Brain pericyte (primary cell): ENCODE results near the gene MAJIN.
"Not testable (repeated sequence)": the region's sequence is repeated elsewhere in the genome, so short reads cannot be mapped to it uniquely, and the experiment has no call there.

Source experiments
- DNase-seq: peaks from one replicate; pipeline ENCODE4 v3.0.0-alpha.2; 2012; ENCODE audit warnings: low read depth, low spot score

The MAJIN gene

GRCh38 chr11:64990222-64990923 lies 18.5 kb upstream of the MAJIN start:
- DNase-seq, result no peak

DNA sequence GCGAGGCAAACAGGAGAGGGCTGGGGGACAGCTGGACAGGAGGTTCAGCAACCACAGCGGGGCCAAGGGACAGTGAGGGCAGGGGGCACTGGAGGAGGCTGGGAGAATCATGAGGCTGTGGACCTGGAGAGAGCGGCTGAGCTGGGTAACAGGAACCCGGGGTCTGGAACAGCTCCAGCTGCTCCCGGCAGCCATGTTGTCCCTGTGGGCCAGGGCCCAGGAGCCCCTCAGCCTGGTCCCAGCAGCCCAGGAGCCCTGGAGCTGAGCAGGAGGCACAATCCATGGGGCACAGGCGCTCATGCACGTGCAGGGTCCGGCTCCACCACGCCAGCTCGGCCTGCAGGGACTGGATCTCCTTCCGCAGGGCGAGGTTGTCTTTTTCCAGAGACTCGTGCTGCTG lies 17.5 kb upstream of the MAJIN start:
- DNase-seq, result no peak

GRCh38 chr11:64987998-64988854 lies 16.3 kb upstream of the MAJIN start:
- DNase-seq, result no peak

DNA sequence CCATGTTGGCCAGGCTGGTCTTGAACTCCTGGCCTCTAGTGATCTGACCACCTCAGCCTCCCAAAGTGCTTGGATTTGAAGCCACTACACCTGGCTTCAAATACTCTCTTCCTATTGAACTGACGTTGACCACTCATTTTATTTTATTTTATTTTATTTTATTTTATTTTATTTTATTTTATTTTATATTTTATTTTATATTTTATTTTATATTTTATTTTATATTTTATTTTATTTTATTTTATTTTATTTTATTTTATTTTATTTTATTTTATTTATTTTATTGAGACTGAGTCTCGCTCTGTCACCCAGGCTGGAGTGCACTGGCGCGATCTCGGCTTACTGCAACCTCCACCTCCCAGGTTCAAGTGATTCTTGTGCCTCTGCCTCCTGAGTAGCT lies 11.4 kb upstream of the MAJIN start:
- not testable (repeated sequence) for DNase-seq

DNA sequence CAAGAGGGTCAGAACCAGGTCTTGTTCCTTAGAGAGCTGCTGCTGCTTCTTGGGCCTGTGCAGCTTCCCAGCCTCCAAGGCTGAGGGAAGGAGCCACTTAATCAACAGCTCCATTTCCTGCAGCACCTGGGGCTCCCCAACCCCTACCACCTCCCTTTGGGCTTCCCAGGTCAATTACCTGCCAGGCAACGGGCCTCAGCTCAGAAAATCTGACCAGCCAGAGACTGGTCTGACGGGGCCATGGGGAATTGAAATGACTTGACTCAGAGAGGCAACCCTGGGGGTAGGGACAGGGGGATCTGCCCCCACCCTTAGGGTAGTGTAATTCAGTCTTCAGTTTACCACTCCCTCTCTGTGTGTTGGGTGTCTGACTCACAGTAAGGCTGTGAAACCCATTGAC lies 4.7 kb upstream of the MAJIN start:
- no peak for DNase-seq

DNA sequence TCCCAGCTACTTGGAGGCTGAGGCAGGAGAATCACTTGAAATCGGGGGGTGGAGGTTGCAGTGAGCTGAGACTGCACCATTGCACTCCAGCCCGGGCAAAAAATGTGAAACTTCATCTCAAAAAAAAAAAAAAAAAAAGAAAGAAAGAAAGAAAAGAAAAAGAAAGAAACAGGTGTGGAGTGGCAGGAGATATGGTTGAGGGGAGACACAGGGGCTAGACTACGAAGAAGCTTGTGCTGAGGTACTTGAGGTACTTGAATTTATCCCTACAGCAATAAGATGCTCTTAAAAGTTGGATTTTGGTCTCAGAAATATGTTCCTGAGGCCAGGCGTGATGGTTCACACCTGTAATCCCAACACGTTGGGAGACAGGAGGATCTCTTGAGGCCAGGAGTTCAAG lies 2.2 kb upstream of the MAJIN start:
- no peak for DNase-seq

- no peak for DNase-seq
Measured at GRCh38 chr11:64970731-64971151, 1.2 kb downstream of the MAJIN start.

DNA sequence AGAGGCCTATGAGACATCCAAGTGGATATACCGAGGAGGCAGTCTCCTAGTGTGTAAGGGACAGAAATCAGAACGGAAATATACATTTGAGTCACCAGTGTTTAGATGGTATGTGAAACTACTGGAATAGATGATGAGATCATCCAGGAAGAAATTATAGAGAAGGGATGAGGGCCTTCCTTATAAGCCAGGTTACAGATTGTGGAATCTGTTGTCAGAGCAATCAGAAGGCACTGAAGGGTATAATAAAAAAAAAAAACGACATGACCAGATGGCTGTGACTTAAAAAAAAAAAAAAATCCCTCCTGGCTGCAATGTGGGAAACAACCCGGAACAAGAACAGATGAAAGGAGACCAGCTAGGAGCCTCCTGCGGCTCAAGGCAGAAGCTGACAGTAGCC lies 2.7 kb downstream of the MAJIN start:
- no peak for DNase-seq

DNA sequence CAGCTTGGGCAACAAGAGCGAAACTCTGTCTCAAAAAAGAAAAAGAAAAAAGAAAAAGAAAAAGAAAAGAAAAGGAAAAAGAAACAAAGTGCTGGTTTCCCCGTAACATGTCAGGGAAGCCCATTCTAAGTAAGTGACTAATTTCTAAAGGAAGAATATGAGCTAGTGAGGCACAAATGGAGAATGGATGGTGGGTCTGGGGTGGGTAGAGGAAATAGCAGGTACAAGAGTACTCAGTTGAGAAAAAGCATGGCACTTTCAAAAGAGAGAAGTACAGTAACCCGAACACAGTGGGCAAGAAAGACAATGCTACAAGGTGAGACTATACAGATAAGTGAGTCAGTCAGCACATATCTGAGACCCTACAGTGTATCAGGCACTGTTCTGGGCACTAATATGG lies 4.5 kb downstream of the MAJIN start:
- no peak for DNase-seq

DNA sequence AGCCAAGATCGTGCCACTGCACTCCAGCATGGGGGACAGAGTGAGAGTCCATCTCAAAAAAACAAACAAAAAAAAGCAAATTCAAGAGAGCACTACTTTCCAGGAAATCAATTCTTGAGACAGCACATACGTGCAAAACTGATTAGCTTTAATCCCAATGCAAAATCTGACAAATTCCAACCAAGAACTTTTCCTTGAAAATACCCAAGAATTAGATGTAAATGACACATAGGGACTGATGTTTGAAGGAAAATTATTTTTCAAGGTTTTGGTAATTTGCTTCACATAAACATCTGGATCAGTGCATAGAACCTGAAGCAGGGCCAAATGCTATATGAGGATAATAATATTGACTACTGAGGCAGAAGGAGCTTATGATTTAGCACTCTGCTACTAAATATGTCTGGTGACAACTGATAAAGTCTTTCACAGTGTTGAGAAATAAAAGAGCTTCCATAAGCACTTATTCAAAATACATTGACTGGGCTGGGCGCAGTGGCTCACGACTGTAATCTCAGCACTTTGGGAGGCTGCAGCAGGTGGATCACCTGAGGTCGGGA lies 8.8 kb downstream of the MAJIN start:
- no peak for DNase-seq

DNA sequence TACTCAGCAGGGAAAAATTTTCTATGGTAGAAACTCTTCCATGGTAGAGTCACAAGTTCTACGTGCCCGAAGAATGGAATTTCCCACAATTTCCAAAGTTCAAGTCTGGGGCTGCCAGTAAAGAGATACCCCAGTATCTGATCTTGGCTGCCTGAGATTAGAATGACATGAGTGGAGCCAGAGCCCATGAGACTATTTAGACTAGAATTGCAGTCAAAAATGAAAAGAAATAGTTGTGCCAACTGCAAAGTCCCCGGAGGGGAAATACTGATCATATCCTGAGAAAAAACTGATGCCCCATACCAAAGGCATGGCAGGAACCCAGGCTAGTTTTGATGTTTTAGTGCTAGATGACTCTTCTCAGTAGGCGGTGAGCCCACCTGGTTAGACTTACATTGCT lies 11.2 kb downstream of the MAJIN start:
- no peak for DNase-seq

DNA sequence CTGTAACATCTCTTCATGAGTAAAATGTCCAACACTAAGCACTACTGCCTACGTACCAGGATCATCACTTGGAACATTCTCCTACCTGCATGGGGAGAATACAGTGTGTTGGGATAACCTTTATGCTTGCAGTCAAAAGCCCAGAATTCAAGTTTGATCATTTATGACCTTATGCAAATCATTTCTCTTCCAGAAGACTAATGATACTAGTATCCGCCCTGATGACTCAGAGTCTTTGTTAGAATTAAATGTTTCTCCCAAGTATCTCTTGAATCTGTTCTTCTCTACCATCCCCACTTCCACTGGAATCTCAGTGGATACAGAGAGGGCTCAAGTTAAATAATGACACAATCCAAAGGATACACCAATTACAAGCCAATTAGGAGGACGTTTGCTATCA lies 12.4 kb downstream of the MAJIN start:
- no peak for DNase-seq

GRCh38 chr11:64954201-64954600 lies 17.7 kb downstream of the MAJIN start:
- DNase-seq, result no peak

- DNase-seq, result no peak
Measured at GRCh38 chr11:64951529-64951928, 20.4 kb downstream of the MAJIN start.

DNA sequence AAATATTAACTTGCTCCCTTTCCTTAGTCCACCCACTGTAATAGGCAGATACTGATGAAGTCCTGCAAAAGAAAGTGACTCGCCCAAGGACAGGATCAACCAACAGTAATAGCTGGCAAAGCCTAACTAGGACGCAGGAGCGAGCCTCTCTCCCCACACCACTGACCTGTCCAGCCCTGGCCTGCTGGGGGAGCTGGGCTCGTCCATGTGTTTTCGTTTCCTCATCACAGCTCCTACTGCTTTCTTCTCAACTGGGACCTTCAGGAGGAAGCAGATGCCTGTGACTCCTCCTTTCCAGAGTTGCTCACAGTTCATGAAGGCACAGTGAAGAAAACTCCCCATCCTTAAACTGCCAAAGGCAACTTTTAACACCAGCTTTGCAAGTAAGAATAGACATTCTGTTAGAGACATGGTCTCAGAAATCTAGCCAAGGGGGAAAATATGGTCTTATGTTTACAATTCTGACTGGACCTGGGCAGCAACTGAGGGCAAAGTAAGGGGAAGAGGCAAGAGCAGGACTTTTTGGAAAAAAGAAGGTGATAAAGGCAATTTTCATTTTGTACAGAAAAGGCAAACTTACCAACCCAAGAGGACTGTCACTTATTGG lies 24.6 kb downstream of the MAJIN start:
- DNase-seq, result no peak

- DNase-seq, result no peak
Measured at GRCh38 chr11:64936539-64936938, 35.4 kb downstream of the MAJIN start.

- no peak for DNase-seq
Measured at GRCh38 chr11:64935359-64936081, 36.4 kb downstream of the MAJIN start, which contains the start of gene GPHA2. TSS of gene GPHA2 (minus strand) at chr11:64935893. CDS start at chr11:64935460, 433 bp downstream.

GRCh38 chr11:64934682-64935358 lies 37.1 kb downstream of the MAJIN start:
- DNase-seq, result no peak

DNA sequence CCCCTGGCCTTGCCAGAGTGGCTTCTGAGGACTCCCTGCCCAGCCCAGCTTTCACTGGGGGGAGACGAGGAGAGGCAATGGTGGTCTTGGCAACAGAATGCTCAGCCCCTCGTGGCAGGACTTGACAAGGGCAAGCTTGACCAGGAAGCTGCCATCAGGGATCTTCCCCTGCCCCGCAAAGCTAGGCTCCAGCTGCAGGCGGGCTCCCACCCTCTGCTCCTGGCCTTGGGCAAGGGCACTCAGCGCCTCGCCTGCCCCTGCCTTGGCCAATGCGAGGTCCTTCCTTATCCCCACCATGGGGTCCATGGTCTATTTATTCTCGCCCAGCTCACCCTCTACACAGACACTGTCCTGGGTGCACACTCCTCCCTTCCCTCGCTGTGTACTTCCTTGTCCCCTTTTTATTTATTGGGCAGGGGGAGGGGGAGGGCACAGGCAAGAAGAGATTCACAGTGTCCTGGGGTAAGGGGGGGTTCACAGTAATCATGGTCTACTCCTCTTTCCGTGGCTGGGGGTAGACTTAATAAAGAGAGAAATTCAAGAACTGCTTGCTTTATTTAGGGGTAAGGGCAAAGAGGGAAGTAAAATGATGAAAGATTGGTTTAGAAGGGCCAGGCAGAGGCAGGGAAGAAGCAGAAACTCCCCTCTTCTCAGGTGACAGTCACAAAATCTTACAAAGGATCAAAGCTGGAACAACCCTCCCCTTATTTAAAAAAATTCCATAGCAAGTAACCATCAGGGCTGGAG lies 37.8 kb downstream of the MAJIN start:
- DNase-seq, result no peak

- no peak for DNase-seq
Measured at GRCh38 chr11:64933213-64933934, 38.5 kb downstream of the MAJIN start.
